GM23338 (cell line): Measurements from ENCODE around the gene EPHB2.

ENCODE experiments used
- EZH2 ChIP-seq: fragments of 200-600 bp; sonication (generic); IDR thresholded peaks from one replicate; pipeline ENCODE4 v1.8.0; 2017; ENCODE audit warnings: antibody characterized with exemption, mild to moderate bottlenecking, low read depth; ENCODE audit not compliant: unreplicated experiment
- EZH2phosphoT487 ChIP-seq: fragments of 200-600 bp; sonication (generic); IDR thresholded peaks from one replicate; pipeline ENCODE4 v1.8.1; 2018; ENCODE audit warnings: antibody characterized with exemption; ENCODE audit not compliant: unreplicated experiment
- TF ChIP-seq, protein P1 (sequence below), 2 experiments: fragments of 200-600 bp in 1 of 2; sonication (generic) in 1 of 2; conservative IDR thresholded peaks; 2 replicates each; pipeline versions ENCODE4 v1.5.1 to v1.6.1; 2016 to 2017; ENCODE audit warnings: antibody characterized with exemption in 2 of 2, low read depth in 2 of 2, mild to moderate bottlenecking in 2 of 2, moderate library complexity in 1 of 2

DNA sequence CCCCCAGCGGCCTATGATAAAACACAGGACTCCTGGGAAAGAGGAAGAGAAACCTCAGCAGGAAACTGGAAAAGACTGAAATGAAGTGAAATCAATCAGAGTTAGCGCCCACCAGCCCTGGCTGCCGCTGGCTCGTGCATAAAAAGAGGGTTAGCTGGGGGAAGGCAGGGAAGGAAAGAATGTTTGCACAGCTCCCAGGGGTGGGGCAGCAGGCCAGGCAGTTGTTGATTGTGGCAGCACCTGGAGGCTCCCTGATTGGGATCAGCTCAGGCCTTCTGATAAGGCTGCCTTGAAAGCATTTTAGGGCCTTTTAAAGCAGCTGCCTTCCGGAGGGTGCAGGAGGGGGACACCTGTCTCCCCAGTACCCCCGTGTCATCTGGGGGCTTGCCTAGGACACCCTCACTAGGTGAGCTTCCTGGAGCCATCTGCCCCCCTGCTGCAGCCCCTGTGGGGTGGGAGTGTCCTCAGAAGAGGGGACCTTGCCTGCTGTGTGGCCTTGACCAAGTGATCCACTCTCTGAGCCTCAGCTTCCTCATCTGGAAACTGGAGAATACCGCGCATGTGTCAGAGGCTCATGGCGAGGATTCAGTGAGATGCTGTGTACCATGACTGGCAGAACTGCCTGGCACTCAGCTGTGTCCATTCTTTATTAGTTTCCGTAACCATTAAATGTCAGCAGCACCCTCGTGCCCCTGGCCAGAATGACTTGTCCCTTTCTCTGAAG is 6.6 kb downstream of the EPHB2 start:
- no peak for TF ChIP-seq EZH2
- TF ChIP-seq EZH2phosphoT487, result no peak
- TF ChIP-seq, protein P1, sequence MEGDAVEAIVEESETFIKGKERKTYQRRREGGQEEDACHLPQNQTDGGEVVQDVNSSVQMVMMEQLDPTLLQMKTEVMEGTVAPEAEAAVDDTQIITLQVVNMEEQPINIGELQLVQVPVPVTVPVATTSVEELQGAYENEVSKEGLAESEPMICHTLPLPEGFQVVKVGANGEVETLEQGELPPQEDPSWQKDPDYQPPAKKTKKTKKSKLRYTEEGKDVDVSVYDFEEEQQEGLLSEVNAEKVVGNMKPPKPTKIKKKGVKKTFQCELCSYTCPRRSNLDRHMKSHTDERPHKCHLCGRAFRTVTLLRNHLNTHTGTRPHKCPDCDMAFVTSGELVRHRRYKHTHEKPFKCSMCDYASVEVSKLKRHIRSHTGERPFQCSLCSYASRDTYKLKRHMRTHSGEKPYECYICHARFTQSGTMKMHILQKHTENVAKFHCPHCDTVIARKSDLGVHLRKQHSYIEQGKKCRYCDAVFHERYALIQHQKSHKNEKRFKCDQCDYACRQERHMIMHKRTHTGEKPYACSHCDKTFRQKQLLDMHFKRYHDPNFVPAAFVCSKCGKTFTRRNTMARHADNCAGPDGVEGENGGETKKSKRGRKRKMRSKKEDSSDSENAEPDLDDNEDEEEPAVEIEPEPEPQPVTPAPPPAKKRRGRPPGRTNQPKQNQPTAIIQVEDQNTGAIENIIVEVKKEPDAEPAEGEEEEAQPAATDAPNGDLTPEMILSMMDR (conservative IDR thresholded peaks at IDR 0.05; ENCODE audit: low read depth in 2 of 2), result no peak
